ENCODE results near the gene HENMT1.

GRCh38 chr1:108611984-108612383, 48.9 kb downstream of the HENMT1 start:
- TF ChIP-seq POLR2A (IDR thresholded peaks at IDR 0.05) = no peak
- TF ChIP-seq CTCF (IDR thresholded peaks at IDR 0.05) = no peak

Measured in testis (tissue), 2 donors.